ENCODE results near the gene PADI4. TPM values are rescaled to one million over a fixed set of nuclear protein-coding genes. Genes with fewer than 3 reads are reported as not detected.
A peak's percentile ranks its signal among the peaks of the same experiment; 100 is the strongest.
"Not testable (repeated sequence)": the region's sequence is repeated elsewhere in the genome, so short reads cannot be mapped to it uniquely, and the experiment has no call there.

Gene PADI4
- total RNA-seq, 1 experiment from 2014 or later, result 0.05 TPM

- no peak for DNase-seq (ENCODE audit: low read depth)
Observed at GRCh38 chr1:17377325-17377953, 69.4 kb downstream of the PADI4 start.

- DNase-seq (ENCODE audit: low read depth), result no peak
Observed at GRCh38 chr1:17381161-17381560, 73.2 kb downstream of the PADI4 start.

- DNase-seq (ENCODE audit: low read depth), result peak; percentile 10
Observed at GRCh38 chr1:17392199-17392740, 84.3 kb downstream of the PADI4 start.

- DNase-seq (ENCODE audit: low read depth), result no peak
Observed at GRCh38 chr1:17393230-17393629, 85.2 kb downstream of the PADI4 start.

GRCh38 chr1:17397910-17398695 lies 90.1 kb downstream of the PADI4 start:
- no peak for DNase-seq (ENCODE audit: low read depth)

GRCh38 chr1:17400725-17401341 lies 92.8 kb downstream of the PADI4 start:
- DNase-seq (ENCODE audit: low read depth), result no peak

- DNase-seq (ENCODE audit: low read depth), result no peak
Observed at GRCh38 chr1:17401841-17402240, 93.8 kb downstream of the PADI4 start.

- DNase-seq (ENCODE audit: low read depth), result no peak
Observed at GRCh38 chr1:17403081-17403480, 95.1 kb downstream of the PADI4 start.

- no peak for DNase-seq (ENCODE audit: low read depth)
Observed at GRCh38 chr1:17404034-17404684, 96.2 kb downstream of the PADI4 start.

- DNase-seq (ENCODE audit: low read depth), result no peak
Observed at GRCh38 chr1:17404820-17405219, 96.8 kb downstream of the PADI4 start.

- DNase-seq (ENCODE audit: low read depth), result peak; percentile 54
Observed at GRCh38 chr1:17405898-17406759, 98.1 kb downstream of the PADI4 start.

GRCh38 chr1:17406760-17407475 lies 98.9 kb downstream of the PADI4 start:
- DNase-seq (ENCODE audit: low read depth), result not testable (repeated sequence)

GRCh38 chr1:17407786-17408514 lies 100.0 kb downstream of the PADI4 start:
- DNase-seq (ENCODE audit: low read depth), result not testable (repeated sequence)

- DNase-seq (ENCODE audit: low read depth), result no peak
Observed at GRCh38 chr1:17409391-17409811, 101.4 kb downstream of the PADI4 start.

- DNase-seq (ENCODE audit: low read depth), result no peak
Observed at GRCh38 chr1:17412093-17412870, 104.3 kb downstream of the PADI4 start.
